H1 (cell line): ENCODE measurements around the gene DGKZ. TPM values are rescaled to one million over a fixed set of nuclear protein-coding genes. Genes with fewer than 3 reads are reported as not detected.

Experiments used
- CTCF ChIA-PET: fragments of 300-600 bp; sonication (Branson Sonifier 250); formaldehyde crosslinking; loops from one replicate; lab custom pipeline; 2021; ENCODE audit not compliant: partially characterized antibody; lab: Charles Lee
- POLR2A ChIA-PET: fragments of 300-600 bp; sonication (Branson Sonifier 250); formaldehyde crosslinking; loops from one replicate; lab custom pipeline; 2021; ENCODE audit warnings: inconsistent platforms; ENCODE audit not compliant: partially characterized antibody; lab: Charles Lee
- DNase-seq, 2 experiments: peaks; one replicate each; pipeline versions ENCODE4 v3.0.0 to v3.0.0-alpha.2; 2010 to 2022; ENCODE audit warnings: low spot score in 2 of 2, low read depth in 1 of 2, mixed read lengths in 1 of 2
- FAIRE-seq: peaks from 2 replicates; lab custom pipeline; 2011; peaks lifted over from hg19 to GRCh38; lab: Jason Lieb, UNC
- H2AFZ ChIP-seq: 2 replicates; pipeline ENCODE4 v1.8.1; 2012; ENCODE audit warnings: low read length, inconsistent platforms
- H2AK5ac ChIP-seq: 2 replicates; pipeline ENCODE4 v1.6.1; 2013; ENCODE audit warnings: low read depth, low read length
- H2BK120ac ChIP-seq: replicated peaks from 2 replicates; pipeline ENCODE3; 2013; ENCODE audit warnings: low read depth, low read length, inconsistent platforms
- H2BK12ac ChIP-seq: 2 replicates; pipeline ENCODE4 v1.6.1; 2013; ENCODE audit warnings: low read depth, low read length
- H2BK15ac ChIP-seq: 2 replicates; pipeline ENCODE4 v1.6.1; 2013; ENCODE audit warnings: low read length
- H2BK20ac ChIP-seq: 2 replicates; pipeline ENCODE4 v1.6.1; 2013; ENCODE audit warnings: low read length
- H2BK5ac ChIP-seq: 2 replicates; pipeline ENCODE4 v1.6.1; 2013; ENCODE audit warnings: low read depth, low read length
- H3K14ac ChIP-seq: 2 replicates; pipeline ENCODE4 v1.6.1; 2013; ENCODE audit warnings: inconsistent platforms; ENCODE audit not compliant: insufficient read length
- H3K18ac ChIP-seq: 2 replicates; pipeline ENCODE4 v1.6.1; 2013; ENCODE audit warnings: low read length; ENCODE audit errors: extremely low read depth
- H3K23ac ChIP-seq: 2 replicates; pipeline ENCODE4 v1.6.1; 2013; ENCODE audit warnings: inconsistent platforms; ENCODE audit not compliant: insufficient read length
- H3K23me2 ChIP-seq: 2 replicates; pipeline ENCODE4 v1.6.1; 2013; ENCODE audit warnings: low read depth, low read length
- H3K27ac ChIP-seq: 2 replicates; pipeline ENCODE4 v1.6.1; 2011; ENCODE audit warnings: low read depth, low read length, inconsistent platforms
- H3K27me3 ChIP-seq, 4 experiments: replicated peaks in 1 of 4; 1 replicate in 1 of 4; 2 replicates in 3 of 4; pipeline versions ENCODE4 v1.6.1 to v1.8.1; 2011 to 2013; ENCODE audit warnings: low read length in 3 of 4, mild to moderate bottlenecking in 3 of 4, inconsistent platforms in 2 of 4, mixed read lengths in 2 of 4, moderate library complexity in 1 of 4; ENCODE audit not compliant: control insufficient read depth in 3 of 4, insufficient read depth in 3 of 4; ENCODE audit errors: extremely low read depth in 1 of 4
- H3K36me3 ChIP-seq, 4 experiments: 2 replicates each; pipeline versions ENCODE4 v1.6.1 to v1.8.1; 2011 to 2013; ENCODE audit warnings: mild to moderate bottlenecking in 4 of 4, low read length in 3 of 4, moderate library complexity in 2 of 4, control low read depth in 1 of 4, inconsistent platforms in 1 of 4; ENCODE audit not compliant: insufficient read depth in 4 of 4, control insufficient read depth in 2 of 4
- H3K4ac ChIP-seq: replicated peaks from 2 replicates; pipeline ENCODE3; 2013; ENCODE audit warnings: low read length, low read depth, mixed read lengths, inconsistent platforms; ENCODE audit not compliant: insufficient read length
- H3K4me1 ChIP-seq, 4 experiments: replicated peaks in 1 of 4; 1 replicate in 1 of 4; 2 replicates in 3 of 4; pipeline versions ENCODE4 v1.6.1 to v1.8.1; 2011 to 2013; ENCODE audit warnings: low read length in 3 of 4, inconsistent platforms in 2 of 4, mixed read lengths in 1 of 4; ENCODE audit not compliant: insufficient read depth in 4 of 4, control insufficient read depth in 3 of 4
- H3K4me2 ChIP-seq, 2 experiments: 2 replicates each; pipeline versions ENCODE4 v1.6.1 to v1.8.1; 2011 to 2013; ENCODE audit warnings: low read depth in 2 of 2, low read length in 2 of 2, control low read depth in 1 of 2, inconsistent platforms in 1 of 2, mild to moderate bottlenecking in 1 of 2; ENCODE audit not compliant: insufficient read depth in 1 of 2
- H3K4me3 ChIP-seq, 4 experiments: fragments of 200-600, 300-600 bp in 1 of 4; sonication (generic), shearing (Covaris generic), sonication (Bioruptor Twin) in 1 of 4; 2 replicates each; pipeline versions ENCODE4 v1.5.1 to v1.8.1; 2011 to 2016; ENCODE audit warnings: low read length in 4 of 4, low read depth in 3 of 4, control low read depth in 2 of 4, inconsistent platforms in 2 of 4, mild to moderate bottlenecking in 2 of 4, mixed read lengths in 1 of 4, moderate library complexity in 1 of 4; ENCODE audit not compliant: insufficient read depth in 2 of 4; ENCODE audit errors: extremely low read depth in 1 of 4
- H3K56ac ChIP-seq: replicated peaks from 2 replicates; pipeline ENCODE3; 2013; ENCODE audit warnings: low read depth, mild to moderate bottlenecking, mixed read lengths, low read length, inconsistent platforms; ENCODE audit not compliant: insufficient read length
- H3K79me1 ChIP-seq: 2 replicates; pipeline ENCODE4 v1.6.1; 2013; ENCODE audit warnings: low read depth, low read length, control low read depth
- H3K79me2 ChIP-seq, 2 experiments: 2 replicates each; pipeline versions ENCODE4 v1.6.1 to v1.8.1; 2012 to 2013; ENCODE audit warnings: low read length in 2 of 2, mild to moderate bottlenecking in 2 of 2, inconsistent platforms in 1 of 2; ENCODE audit not compliant: insufficient read depth in 2 of 2, control insufficient read depth in 1 of 2
- H3K9ac ChIP-seq, 4 experiments: replicated peaks in 1 of 4; 1 replicate in 1 of 4; 2 replicates in 3 of 4; pipeline versions ENCODE4 v1.6.1 to v1.8.1; 2011 to 2013; ENCODE audit warnings: low read depth in 3 of 4, low read length in 3 of 4, control low read depth in 2 of 4, mild to moderate bottlenecking in 2 of 4, moderate library complexity in 2 of 4, inconsistent platforms in 1 of 4; ENCODE audit errors: extremely low read depth in 1 of 4
- H3K9me3 ChIP-seq, 2 experiments: 2 replicates each; pipeline versions ENCODE4 v1.6.1 to v1.8.1; 2012 to 2013; ENCODE audit warnings: mild to moderate bottlenecking in 2 of 2, moderate library complexity in 2 of 2, control low read depth in 1 of 2, inconsistent platforms in 1 of 2, low read depth in 1 of 2, low read length in 1 of 2, mixed read lengths in 1 of 2; ENCODE audit not compliant: insufficient read depth in 2 of 2
- H4K20me1 ChIP-seq, 2 experiments: replicated peaks in 1 of 2; 2 replicates each; pipeline versions ENCODE3 to v1.8.1; 2011 to 2013; ENCODE audit warnings: inconsistent platforms in 2 of 2, low read length in 2 of 2, mild to moderate bottlenecking in 1 of 2; ENCODE audit not compliant: insufficient read depth in 2 of 2, control insufficient read depth in 1 of 2
- H4K5ac ChIP-seq: 2 replicates; pipeline ENCODE4 v1.6.1; 2013; ENCODE audit warnings: low read length, low read depth, mixed read lengths, inconsistent platforms; ENCODE audit not compliant: insufficient read length
- H4K8ac ChIP-seq: 2 replicates; pipeline ENCODE4 v1.8.0; 2013; ENCODE audit warnings: mild to moderate bottlenecking, moderate library complexity, low read length, inconsistent platforms; ENCODE audit not compliant: insufficient read depth; ENCODE audit errors: extremely low read depth
- H4K91ac ChIP-seq: replicated peaks from 2 replicates; pipeline ENCODE3; 2013; ENCODE audit warnings: low read length, mixed read lengths, inconsistent platforms; ENCODE audit not compliant: insufficient read length
- CTCF ChIP-seq, 3 experiments: IDR thresholded peaks; 1 replicate in 2 of 3; 2 replicates in 1 of 3; pipeline versions ENCODE4 v1.5.1 to v1.6.1; 2011; ENCODE audit warnings: low read length in 3 of 3, mild to moderate bottlenecking in 3 of 3, inconsistent platforms in 2 of 3, low read depth in 1 of 3, moderate library complexity in 1 of 3; ENCODE audit not compliant: insufficient read depth in 1 of 3; ENCODE audit errors: control extremely low read depth in 1 of 3
- HDAC2 ChIP-seq, 2 experiments: fragments of 300-600 bp in 1 of 2; sonication (generic) in 1 of 2; IDR thresholded peaks; 2 replicates each; pipeline ENCODE4 v1.6.1; 2011 to 2012; ENCODE audit warnings: low read depth in 2 of 2, low read length in 2 of 2, mild to moderate bottlenecking in 2 of 2, moderate library complexity in 2 of 2, borderline replicate concordance in 1 of 2, inconsistent platforms in 1 of 2
- KDM4A ChIP-seq: IDR thresholded peaks from one replicate; pipeline ENCODE4 v1.7.1; 2012; ENCODE audit warnings: low read depth, mild to moderate bottlenecking, moderate library complexity, low read length, inconsistent platforms; ENCODE audit not compliant: severe bottlenecking
- POLR2AphosphoS5 ChIP-seq: IDR thresholded peaks from 2 replicates; pipeline ENCODE4 v1.6.1; 2011; ENCODE audit warnings: low read depth, low read length
- SRF ChIP-seq: IDR thresholded peaks from 2 replicates; pipeline ENCODE4 v1.6.1; 2011; ENCODE audit warnings: mild to moderate bottlenecking, low read depth, low read length, moderate library complexity
- TAF1 ChIP-seq: IDR thresholded peaks from 2 replicates; pipeline ENCODE4 v1.6.1; 2011; ENCODE audit warnings: mild to moderate bottlenecking, low read depth, low read length
- WGBS, 2 experiments: shearing (Covaris generic) in 1 of 2; methylation state at CpG; one replicate each; pipeline versions ENCODE4 v1.1.6 to v1.1.7; 2013 to 2015; ENCODE audit warnings: low lambda C conversion rate in 2 of 2, mixed read lengths in 2 of 2, inconsistent platforms in 1 of 2, low coverage in 1 of 2, missing lambda C conversion rate in 1 of 2; ENCODE audit not compliant: insufficient replicate concordance in 2 of 2, insufficient coverage in 1 of 2, insufficient read length in 1 of 2; ENCODE audit errors: extremely low coverage in 1 of 2, missing lambda C conversion rate in 1 of 2; 5-methylcytosine and 5-hydroxymethylcytosine counted together
- polyA plus RNA-seq, 7 experiments: library from polyadenylated mRNA; depleted of rRNA in 3 of 7; stranded (reverse) in 5 of 7; unstranded in 2 of 7; fragments of >200 nt in 5 of 7; fragments of 200-250 nt in 2 of 7; gene quantifications; 1 replicate in 5 of 7; 2 replicates in 1 of 7; 4 replicates in 1 of 7; pipeline versions ENCODE4 v1.2.1 to v1.2.3, GENCODE V29; 2011 to 2013; ENCODE audit warnings: missing spikeins in 2 of 7, mixed read lengths in 2 of 7
- total RNA-seq: library from RNA; stranded (reverse); fragmentation: NEBNext Ultra II Directional; extraction: Animal tissue kit (Norgen Biotek cat#: 25700); gene quantifications from 2 replicates; pipeline ENCODE4 v1.2.1, GENCODE V29; 2021

The DGKZ gene
- total and polyA plus RNA-seq, 2 of the 8 experiments (the other 6 are each of a cell fraction or from before 2014, with no cell fraction given): 84.4 to 184 TPM

GRCh38 chr11:46381048-46381818, 34.0 kb downstream of the DGKZ start, which contains the start of gene MDK:
MDK (plus strand) TSS chr11:46381669; CDS start chr11:46382058, 389 bp downstream.
- Histone ChIP-seq H2AFZ (no peak within 1 kb of the TSS), H3K79me2 (no peaks in the 10 kb centered on the region; a peak in 1 of 4 replicates), H3K56ac (peak within 1 kb of the TSS; percentile 79), H3K27ac (peak within 1 kb of the TSS; percentile 88), H2AK5ac (no peak within 1 kb of the TSS), H4K91ac (peak within 1 kb of the TSS; percentile 89), H2BK15ac (peak within 1 kb of the TSS; percentile 46; the same call in 1 of the 2 replicates), H2BK12ac (no peak within 1 kb of the TSS; the same call in 1 of the 2 replicates), H3K79me1 (no peaks in the 10 kb centered on the region), H3K4me2 (peak within 1 kb of the TSS; percentile 69 to 94), H4K20me1 (peaks cover 15 to 20% of the 10 kb centered on the region in 2 experiments), H3K4ac (peak within 1 kb of the TSS; percentile 71), H3K18ac (peak within 1 kb of the TSS; percentile 93), H3K4me1 (peaks cover 0 to 16% (median 13%) of the 10 kb centered on the region in 4 experiments; a peak in 6 of 7 replicates), H3K27me3 (no peaks in the 10 kb centered on the region), H3K9ac (peak within 1 kb of the TSS; percentile 60 to 95 (median 82)), H3K4me3 (peak within 1 kb of the TSS; percentile 71 to 95 (median 82)), H4K5ac (peak within 1 kb of the TSS; percentile 94), H3K9me3 (no peaks in the 10 kb centered on the region), H3K14ac (no peak within 1 kb of the TSS), H3K23me2 (peaks cover 9% of the 10 kb centered on the region; the same call in 1 of the 2 replicates), H3K36me3 (peaks cover 0 to 20% (median 2%) of the 10 kb centered on the region in 4 experiments; a peak in 4 of 8 replicates), H3K23ac (no peak within 1 kb of the TSS), H2BK20ac (0 out of 2 replicates have a peak within 1 kb of the TSS, but pooled peaks have one; percentile 32), H2BK5ac (peak within 1 kb of the TSS; percentile 61; the same call in 1 of the 2 replicates), H4K8ac (peak within 1 kb of the TSS; percentile 98), H2BK120ac (peak within 1 kb of the TSS; percentile 78)
- WGBS, 2 experiments: 1% methylated on average over 23 of the region's 96 CpGs; no CpG with 5 or more reads in 1 of the 2 experiments
- ChIA-PET CTCF (interaction anchor here (1.0 to 44.5 kb wide), 3 partner anchors 8 to 39 kb away, joined by 3 to 1004 read pairs (median 24); partner anchors contain the start of gene DGKZ), POLR2A (interaction anchor here (0.5 to 3.8 kb wide), 20 partner anchors 9 to 315 kb away, joined by 3 to 35 read pairs (median 4); partner anchors contain the start of genes AMBRA1 and CHRM4)
- FAIRE-seq (no peak), DNase-seq (peak in 1 of 2 experiments; percentile 83)
- 0 out of 4 replicates have a peak, but pooled peaks of 1 of the 3 experiments have one; percentile 4 for TF ChIP-seq CTCF (IDR thresholded peaks at IDR 0.05; ENCODE audit: control extremely low read depth in 1 of 3, insufficient read depth in 1 of 3, low read depth in 1 of 3, low read length in 3 of 3)
- peak; percentile 60; the same call in 1 of the 2 replicates for TF ChIP-seq TAF1
- peak in 1 of 2 experiments; percentile 22; a peak in 1 of 4 replicates for TF ChIP-seq HDAC2 (IDR thresholded peaks at IDR 0.05; ENCODE audit: borderline replicate concordance in 1 of 2, low read depth in 2 of 2, low read length in 2 of 2)
- no peak for TF ChIP-seq SRF
- TF ChIP-seq POLR2AphosphoS5: 0 out of 2 replicates have a peak, but pooled peaks have one; percentile 27
- peak; percentile 51 for TF ChIP-seq KDM4A
